Coronary artery (tissue), 2 donors: ENCODE data around the gene PPARA.
A peak's percentile ranks its signal among the peaks of the same experiment; 100 is the strongest.

Source experiments
- DNase-seq: peaks from one replicate; pipeline ENCODE4 v3.0.0-alpha.2; 2017; ENCODE audit warnings: low spot score
- H3K27ac ChIP-seq, 2 donors: fragments of 200-600 bp; sonication (generic); one replicate each; pipeline ENCODE4 v1.5.1; 2016 to 2019
- H3K4me3 ChIP-seq: fragments of 200-600 bp; sonication (generic); 2 replicates; pipeline ENCODE4 v1.5.1; 2016; ENCODE audit warnings: mild to moderate bottlenecking, moderate library complexity
- TF ChIP-seq, protein P1 (sequence below): fragments of 200-600 bp; sonication (generic); IDR thresholded peaks from one replicate; pipeline ENCODE4 v1.5.1; 2019; ENCODE audit warnings: antibody characterized with exemption

The PPARA gene

DNA sequence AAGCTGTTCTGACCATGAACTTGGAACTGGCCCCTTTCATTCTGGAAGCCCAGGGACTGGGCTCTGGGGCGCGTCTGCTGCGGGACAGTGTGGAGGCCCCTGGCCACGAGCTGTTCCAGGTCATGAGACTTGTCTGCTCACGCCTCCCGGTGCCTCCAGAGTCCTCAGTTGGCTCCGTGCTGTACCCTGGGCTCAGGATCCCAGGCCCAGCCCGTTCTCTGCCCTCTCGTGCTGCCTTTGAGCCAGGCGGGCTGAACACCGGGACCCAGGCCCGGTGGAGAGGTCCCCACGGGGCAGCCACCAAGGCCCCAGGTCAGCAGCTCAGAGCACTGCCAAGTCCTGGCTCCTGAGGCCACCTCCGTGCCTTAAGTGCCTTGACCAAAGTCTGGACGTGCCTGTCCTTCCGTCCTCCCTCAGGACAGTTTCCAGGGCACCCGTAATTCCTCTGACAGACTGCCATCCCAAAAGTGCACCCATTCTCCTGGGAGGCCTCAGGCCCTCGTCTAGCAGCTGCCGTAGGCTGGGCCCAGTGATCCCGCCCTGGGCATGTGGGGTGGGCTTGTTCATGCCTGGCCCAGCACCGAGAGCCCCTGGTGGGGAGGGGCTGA, 36.3 kb upstream of the PPARA start:
- H3K27ac ChIP-seq: peak overlapping the region; percentile 55 to 85
- no peak for DNase-seq

DNA sequence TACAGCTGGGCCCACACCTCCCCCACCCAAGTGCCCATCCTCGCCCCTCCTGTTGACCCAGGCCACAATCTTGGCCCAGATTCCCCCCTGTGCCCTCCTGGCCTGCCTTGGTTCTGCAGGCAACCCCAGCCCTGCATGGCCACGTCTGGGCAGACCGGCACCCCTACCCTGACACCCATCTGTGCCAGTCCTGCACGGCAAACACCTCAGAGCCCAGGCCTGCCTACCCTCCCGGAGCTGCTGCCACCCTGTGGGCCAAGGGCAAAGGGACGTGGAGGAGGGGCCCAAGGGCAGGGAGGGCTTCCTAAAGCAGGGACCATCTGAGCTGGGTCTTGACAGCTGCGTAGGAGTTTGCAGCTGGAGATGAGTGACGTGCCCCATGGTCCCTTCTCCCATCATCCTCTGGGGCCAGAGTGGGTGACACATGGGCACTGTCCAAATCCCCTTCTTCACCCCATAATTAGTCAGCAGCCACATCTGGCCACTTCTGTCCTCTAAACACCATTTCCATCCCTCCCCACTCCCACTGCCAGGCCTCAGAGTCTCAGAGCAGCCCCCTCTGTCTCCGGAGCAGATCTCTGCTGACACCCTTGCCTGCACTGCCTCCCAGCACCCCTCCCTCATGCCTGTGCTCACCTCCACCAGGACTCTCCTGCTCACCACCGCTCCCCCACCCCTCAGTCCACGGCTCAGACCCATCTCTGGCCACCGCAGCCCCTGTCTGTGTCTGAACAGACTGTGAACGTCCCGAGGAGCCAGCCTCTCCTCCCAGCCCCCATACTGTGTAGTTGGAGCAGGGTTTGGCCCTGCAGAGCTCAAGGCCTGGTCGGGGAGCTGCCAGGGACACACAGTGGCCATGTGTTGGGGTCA, 35.6 kb upstream of the PPARA start:
- peak overlapping the region; percentile 55 to 85 for H3K27ac ChIP-seq
- TF ChIP-seq, protein P1, sequence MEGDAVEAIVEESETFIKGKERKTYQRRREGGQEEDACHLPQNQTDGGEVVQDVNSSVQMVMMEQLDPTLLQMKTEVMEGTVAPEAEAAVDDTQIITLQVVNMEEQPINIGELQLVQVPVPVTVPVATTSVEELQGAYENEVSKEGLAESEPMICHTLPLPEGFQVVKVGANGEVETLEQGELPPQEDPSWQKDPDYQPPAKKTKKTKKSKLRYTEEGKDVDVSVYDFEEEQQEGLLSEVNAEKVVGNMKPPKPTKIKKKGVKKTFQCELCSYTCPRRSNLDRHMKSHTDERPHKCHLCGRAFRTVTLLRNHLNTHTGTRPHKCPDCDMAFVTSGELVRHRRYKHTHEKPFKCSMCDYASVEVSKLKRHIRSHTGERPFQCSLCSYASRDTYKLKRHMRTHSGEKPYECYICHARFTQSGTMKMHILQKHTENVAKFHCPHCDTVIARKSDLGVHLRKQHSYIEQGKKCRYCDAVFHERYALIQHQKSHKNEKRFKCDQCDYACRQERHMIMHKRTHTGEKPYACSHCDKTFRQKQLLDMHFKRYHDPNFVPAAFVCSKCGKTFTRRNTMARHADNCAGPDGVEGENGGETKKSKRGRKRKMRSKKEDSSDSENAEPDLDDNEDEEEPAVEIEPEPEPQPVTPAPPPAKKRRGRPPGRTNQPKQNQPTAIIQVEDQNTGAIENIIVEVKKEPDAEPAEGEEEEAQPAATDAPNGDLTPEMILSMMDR: no peak
- DNase-seq: no peak
- no peak overlapping the region for H3K4me3 ChIP-seq

More for the DNA sequence above, 36.3 kb upstream of the PPARA start:
- H3K4me3 ChIP-seq: no peak overlapping the region
- TF ChIP-seq, protein P1: no peak

DNA sequence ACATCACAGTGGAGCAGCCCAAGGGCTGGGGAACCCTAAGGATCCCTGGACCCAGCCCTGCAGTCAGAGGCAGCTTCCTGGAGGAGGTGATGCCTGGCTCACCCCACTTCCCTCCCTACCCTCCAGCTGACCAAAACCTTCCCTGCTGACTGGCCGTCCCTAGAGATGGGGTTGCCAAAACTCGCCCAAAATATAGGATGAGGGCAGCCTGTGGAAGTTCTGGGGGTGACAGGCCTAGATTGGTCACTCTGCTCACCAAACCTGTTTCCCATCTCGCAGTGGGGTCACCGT, 35.0 kb upstream of the PPARA start:
- TF ChIP-seq, protein P1: no peak
- Histone ChIP-seq H3K27ac (peak overlapping the region; percentile 55 to 85), H3K4me3 (no peak overlapping the region)
- DNase-seq: no peak

DNA sequence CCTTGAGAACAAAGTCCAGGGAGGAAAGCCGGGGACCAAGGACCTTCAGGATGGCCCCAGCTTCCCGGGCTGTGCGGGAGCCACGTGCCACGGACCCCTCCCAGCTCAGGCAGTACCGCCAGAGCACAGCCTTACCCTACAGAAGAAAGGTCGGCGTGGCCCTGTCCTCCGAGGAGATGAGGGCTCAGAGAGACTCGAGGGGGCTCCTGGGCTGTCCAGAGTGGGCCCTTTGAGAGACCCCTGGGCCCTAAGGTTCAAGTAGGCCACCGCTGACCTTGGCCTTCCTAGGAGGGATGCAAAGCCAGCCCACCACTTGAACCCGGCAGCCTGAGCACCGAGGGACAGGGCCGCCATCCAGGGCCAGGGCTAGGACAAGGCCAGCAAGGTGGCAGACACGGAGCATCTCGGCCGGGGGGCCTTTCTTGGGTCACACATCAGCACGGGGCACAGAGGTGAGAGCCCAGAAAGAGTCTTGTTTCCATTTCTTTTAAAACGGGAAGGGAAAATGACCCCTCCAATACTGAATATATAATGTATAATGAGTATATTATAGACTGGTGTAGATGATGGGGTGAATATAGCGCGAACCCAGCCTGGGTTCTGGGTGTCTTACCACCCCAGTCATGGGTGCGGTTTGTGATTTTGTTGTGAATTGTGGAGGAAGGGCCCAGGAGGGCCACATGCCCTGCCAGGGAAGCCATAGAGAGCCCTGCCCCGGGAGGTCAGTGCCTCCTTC, 34.4 kb upstream of the PPARA start:
- TF ChIP-seq, protein P1: no peak
- peak overlapping the region; percentile 55 to 85 for H3K27ac ChIP-seq
- DNase-seq: no peak
- peak overlapping the region; percentile 42 for H3K4me3 ChIP-seq

DNA sequence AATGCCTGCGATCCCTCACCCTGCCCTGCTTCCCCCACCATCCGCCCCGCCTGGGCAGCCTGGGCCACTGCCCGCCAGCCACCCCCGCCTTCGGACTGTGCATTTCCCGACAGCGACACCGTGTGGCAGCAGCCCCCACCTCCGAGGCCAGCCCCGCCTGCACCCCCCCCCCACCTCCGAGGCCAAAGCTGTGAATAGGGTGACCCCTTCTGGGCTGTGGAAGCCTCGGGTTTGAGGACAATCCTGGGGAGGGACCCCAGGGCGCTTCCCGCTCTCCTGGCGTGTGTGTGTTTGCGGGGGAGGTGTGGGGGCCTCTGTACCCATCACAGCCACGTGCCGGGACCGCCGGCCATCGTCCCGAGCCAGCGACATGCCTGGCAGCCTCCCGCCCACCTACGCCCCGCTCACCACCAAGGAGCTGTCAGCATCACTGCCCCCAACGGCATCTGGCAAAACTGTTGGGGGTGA, 33.8 kb upstream of the PPARA start:
- TF ChIP-seq, protein P1: peak; percentile 95
- peak; percentile 97 for DNase-seq
- Histone ChIP-seq H3K4me3 (peak overlapping the region; percentile 42), H3K27ac (peak overlapping the region; percentile 55 to 85)

DNA sequence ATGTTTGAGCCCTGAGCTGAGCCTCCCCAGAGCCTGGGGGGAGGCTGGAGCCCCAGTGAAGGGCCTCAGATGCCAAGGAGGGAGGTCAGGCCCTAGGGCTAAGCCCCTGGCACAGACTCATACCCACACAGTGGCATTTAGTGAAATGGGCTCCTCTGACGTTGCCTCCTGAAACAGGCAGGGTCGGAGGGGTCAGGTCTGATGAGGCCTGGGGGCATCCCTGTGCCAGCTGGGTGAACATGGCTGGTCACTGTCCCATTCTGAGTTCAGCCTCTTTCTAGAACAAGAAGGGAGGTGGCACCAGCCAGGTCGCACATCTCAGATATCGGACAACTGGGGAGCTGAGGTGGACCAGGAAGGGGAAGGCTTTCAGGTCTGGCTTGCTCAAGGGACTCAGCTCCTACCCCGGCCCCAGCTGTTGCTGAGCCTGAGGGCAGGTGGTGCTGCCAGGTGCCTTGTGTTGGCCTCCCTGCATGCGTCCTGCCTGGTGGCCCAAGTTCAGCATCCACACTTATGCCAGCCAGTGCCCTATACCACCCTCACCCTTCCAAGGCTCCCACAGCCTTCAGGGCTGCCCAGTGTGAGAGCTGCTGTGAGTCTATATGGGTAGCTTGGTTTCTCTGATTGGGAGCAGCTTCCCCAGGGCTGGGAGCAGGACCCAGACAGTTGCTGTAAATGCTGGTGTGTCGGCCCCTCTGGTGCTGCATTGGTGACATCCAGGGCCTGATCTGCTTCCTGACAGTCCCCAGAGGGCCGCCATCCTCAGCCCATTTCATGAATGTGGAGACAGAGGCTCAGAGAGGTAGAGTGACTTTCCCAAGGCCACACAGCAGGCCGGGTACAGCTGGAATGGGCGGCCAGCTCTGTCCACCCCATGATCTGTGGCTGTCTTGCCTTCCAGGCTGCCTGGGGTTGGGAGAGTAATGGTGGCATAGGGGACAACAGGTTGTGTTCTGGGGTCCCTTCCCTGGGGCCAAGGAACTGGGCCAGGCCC, 32.8 kb upstream of the PPARA start:
- no peak for DNase-seq
- peak overlapping the region; percentile 55 to 85 for H3K27ac ChIP-seq
- no peak overlapping the region for H3K4me3 ChIP-seq
- TF ChIP-seq, protein P1: no peak
